OCI-LY7 (cell line): ENCODE measurements around the gene MTUS2.

ENCODE experiments used
- CTCF ChIP-seq: fragments of 200-600 bp; sonication (generic); conservative IDR thresholded peaks from 2 replicates; pipeline ENCODE4 v1.5.1; 2014; ENCODE audit warnings: mild to moderate bottlenecking, antibody characterized with exemption, low read length, moderate library complexity, mixed read lengths
- EZH2phosphoT487 ChIP-seq: fragments of 200-600 bp; sonication (generic); IDR thresholded peaks from 2 replicates; pipeline ENCODE4 v1.6.1; 2018; ENCODE audit warnings: low read depth, borderline replicate concordance, mild to moderate bottlenecking, mixed run types, antibody characterized with exemption, low read length, moderate library complexity, mixed read lengths

GRCh38 chr13:29170436-29171082, 350.4 kb downstream of the MTUS2 start:
- no peak for TF ChIP-seq CTCF
- no peak for TF ChIP-seq EZH2phosphoT487
